HAP-1 (cell line): ENCODE results near the gene FOXK1.

Source experiments
- DNase-seq, 2 experiments: peaks; one replicate each; pipeline ENCODE4 v3.0.0-alpha.2; 2016 to 2020; ENCODE audit warnings: low spot score in 2 of 2
- H3K27me3 ChIP-seq: fragments of 250-450 bp; sonication (Bioruptor Pico); 2 replicates; pipeline ENCODE4 v1.5.1; 2020; ENCODE audit warnings: low read depth, mild to moderate bottlenecking, moderate library complexity
- H3K36me3 ChIP-seq: fragments of 250-450 bp; sonication (Bioruptor Pico); replicated peaks from 2 replicates; pipeline ENCODE4 v1.5.1; 2020; ENCODE audit warnings: mild to moderate bottlenecking
- H3K4me1 ChIP-seq: fragments of 250-450 bp; sonication (Bioruptor Pico); 2 replicates; pipeline ENCODE4 v1.5.1; 2020; ENCODE audit warnings: mild to moderate bottlenecking
- H3K4me3 ChIP-seq: fragments of 250-450 bp; sonication (Bioruptor Pico); 2 replicates; pipeline ENCODE4 v1.5.1; 2020; ENCODE audit warnings: mild to moderate bottlenecking, moderate library complexity
- H3K9me3 ChIP-seq: fragments of 250-450 bp; sonication (Bioruptor Pico); 2 replicates; pipeline ENCODE4 v1.5.1; 2020; ENCODE audit warnings: mild to moderate bottlenecking, moderate library complexity
- in situ Hi-C: fragments of 300-500 bp; cut with MboI; formaldehyde crosslinking; loops from 3 replicates; pipeline ENCODE4 v1.14.3; 2020; ENCODE audit warnings: low sequenced_read_pairs, inconsistent platforms, mixed read lengths

The FOXK1 gene

GRCh38 chr7:4742051-4742573, 60.0 kb downstream of the FOXK1 start:
- DNase-seq = no peak
- peaks cover 32% of the 10 kb centered on the region for H3K36me3 ChIP-seq
- no peaks in the 10 kb centered on the region for H3K27me3 ChIP-seq
- in situ Hi-C loops = no loop called here
- H3K9me3 ChIP-seq = no peaks in the 10 kb centered on the region
- H3K4me1 ChIP-seq = peaks cover 26% of the 10 kb centered on the region
- H3K4me3 ChIP-seq = no peak overlapping the region

- Histone ChIP-seq H3K9me3 (no peaks in the 10 kb centered on the region), H3K4me1 (peaks cover 26% of the 10 kb centered on the region), H3K36me3 (peaks cover 40% of the 10 kb centered on the region), H3K4me3 (no peak overlapping the region), H3K27me3 (no peaks in the 10 kb centered on the region)
- DNase-seq = no peak
- in situ Hi-C loops = no loop called here
Measured at GRCh38 chr7:4742852-4743251, 60.8 kb downstream of the FOXK1 start.

GRCh38 chr7:4744391-4745264, 62.5 kb downstream of the FOXK1 start:
- Histone ChIP-seq H3K9me3 (no peaks in the 10 kb centered on the region), H3K36me3 (peaks cover 49% of the 10 kb centered on the region), H3K4me3 (no peak overlapping the region), H3K27me3 (no peaks in the 10 kb centered on the region), H3K4me1 (peaks cover 26% of the 10 kb centered on the region)
- DNase-seq = peak; percentile 86 to 97
- in situ Hi-C loops = no loop called here

- no peak for DNase-seq
- Histone ChIP-seq H3K9me3 (no peaks in the 10 kb centered on the region), H3K4me3 (peak overlapping the region; percentile 6; the same call in 1 of the 2 replicates), H3K4me1 (peaks cover 26% of the 10 kb centered on the region), H3K27me3 (no peaks in the 10 kb centered on the region), H3K36me3 (peaks cover 50% of the 10 kb centered on the region)
- in situ Hi-C loops = no loop called here
Measured at GRCh38 chr7:4745265-4745919, 63.3 kb downstream of the FOXK1 start.

- Histone ChIP-seq H3K9me3 (no peaks in the 10 kb centered on the region), H3K27me3 (no peaks in the 10 kb centered on the region), H3K4me1 (peaks cover 26% of the 10 kb centered on the region), H3K36me3 (peaks cover 45% of the 10 kb centered on the region), H3K4me3 (no peak overlapping the region; the same call in 1 of the 2 replicates)
- DNase-seq = no peak
- in situ Hi-C loops = no loop called here
Measured at GRCh38 chr7:4745971-4746919, 64.2 kb downstream of the FOXK1 start.

- no peak for DNase-seq
- in situ Hi-C loops = no loop called here
- Histone ChIP-seq H3K4me3 (no peak overlapping the region), H3K27me3 (no peaks in the 10 kb centered on the region), H3K36me3 (peaks cover 39% of the 10 kb centered on the region), H3K4me1 (peaks cover 26% of the 10 kb centered on the region), H3K9me3 (no peaks in the 10 kb centered on the region)
Measured at GRCh38 chr7:4747013-4747412, 64.9 kb downstream of the FOXK1 start.

DNA sequence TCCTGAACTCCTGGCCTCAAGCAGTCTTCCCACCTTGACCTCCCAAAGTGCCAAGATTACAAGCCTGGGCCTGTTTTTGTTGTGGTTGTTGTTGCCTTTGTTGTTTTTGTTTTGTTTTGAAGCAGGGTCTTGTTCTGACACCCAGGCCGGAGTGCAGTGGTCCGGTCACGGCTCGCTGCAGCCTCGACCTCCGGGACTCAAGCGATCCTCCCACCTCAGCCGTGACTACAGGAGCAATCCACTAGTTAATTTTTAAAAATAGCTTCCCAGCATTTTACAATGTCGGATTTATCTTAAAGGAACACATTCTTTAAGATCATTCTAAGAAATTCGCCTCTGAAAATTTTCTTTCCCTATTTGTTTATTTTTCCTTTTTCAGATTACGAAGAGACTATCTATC, 65.7 kb downstream of the FOXK1 start:
- DNase-seq = no peak
- Histone ChIP-seq H3K4me3 (no peak overlapping the region), H3K9me3 (no peaks in the 10 kb centered on the region), H3K27me3 (no peaks in the 10 kb centered on the region), H3K4me1 (peaks cover 26% of the 10 kb centered on the region), H3K36me3 (peaks cover 37% of the 10 kb centered on the region)
- in situ Hi-C loops = no loop called here

DNA sequence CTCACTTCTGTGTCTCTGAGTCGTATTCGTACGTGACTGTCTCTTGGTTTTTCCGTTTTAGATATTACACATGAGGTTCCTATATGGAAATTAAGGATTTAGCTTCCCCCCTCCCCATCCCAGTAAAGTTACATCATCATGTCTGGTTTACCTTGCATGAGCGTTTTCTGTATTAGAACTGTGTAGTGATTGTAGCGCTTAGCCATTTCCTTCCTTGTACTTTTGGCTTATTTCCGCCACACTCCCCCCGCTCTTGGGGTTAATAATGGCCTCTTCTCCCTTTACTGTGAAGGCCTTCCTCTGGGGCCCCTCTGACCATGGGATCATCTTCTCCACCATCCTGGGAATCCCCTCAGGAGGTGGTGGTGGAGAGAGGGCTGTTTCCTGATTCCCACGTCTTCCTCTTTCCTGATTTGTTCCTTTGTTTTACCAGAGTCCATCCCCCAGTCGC, 66.2 kb downstream of the FOXK1 start:
- Histone ChIP-seq H3K4me3 (no peak overlapping the region), H3K4me1 (peaks cover 21% of the 10 kb centered on the region), H3K27me3 (no peaks in the 10 kb centered on the region), H3K9me3 (no peaks in the 10 kb centered on the region), H3K36me3 (peaks cover 36% of the 10 kb centered on the region)
- DNase-seq = no peak
- in situ Hi-C loops = no loop called here

DNA sequence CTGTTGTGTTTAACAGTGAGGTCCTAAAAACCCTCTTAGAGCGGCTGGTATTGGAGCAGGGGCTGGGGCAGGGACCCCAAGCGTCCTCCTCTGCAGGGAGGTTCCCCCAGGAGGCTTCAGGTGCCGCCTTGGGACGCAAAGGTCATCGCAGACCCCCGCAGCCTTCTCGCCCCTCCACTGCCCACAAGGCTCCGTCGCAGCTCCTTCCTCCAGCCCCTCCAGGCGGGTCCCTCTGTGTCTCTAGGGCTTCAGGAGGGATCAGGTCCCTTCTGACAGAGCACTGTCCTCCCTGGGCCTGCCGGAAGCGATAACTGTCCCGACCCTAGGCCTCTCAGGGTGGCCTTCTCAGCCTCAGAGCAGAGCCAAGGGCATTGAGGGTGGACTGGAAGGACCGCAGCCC, 67.3 kb downstream of the FOXK1 start:
- Histone ChIP-seq H3K9me3 (no peaks in the 10 kb centered on the region), H3K36me3 (peaks cover 39% of the 10 kb centered on the region)
- in situ Hi-C loops = no loop called here

DNA sequence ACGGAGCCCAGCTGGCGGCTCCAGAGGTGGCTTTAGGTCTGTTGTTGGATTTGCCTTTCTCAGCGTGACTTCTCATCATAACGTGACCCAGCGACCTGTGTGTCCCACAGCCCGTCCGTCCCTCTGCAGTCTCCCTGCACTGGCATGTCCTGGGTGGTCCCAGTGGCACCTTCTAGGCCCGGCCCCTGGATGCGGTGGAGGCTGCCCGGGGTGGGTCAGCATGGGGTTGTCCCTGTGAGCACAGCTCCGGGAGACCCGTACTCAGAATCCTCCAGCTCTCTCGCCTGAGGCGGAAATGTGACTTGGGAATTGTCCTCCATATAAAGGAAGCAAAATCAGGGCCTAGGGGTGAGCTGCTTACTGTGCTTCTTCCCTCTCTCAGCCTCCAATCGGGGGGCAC, 67.7 kb downstream of the FOXK1 start:
- Histone ChIP-seq H3K27me3 (no peaks in the 10 kb centered on the region), H3K36me3 (peaks cover 43% of the 10 kb centered on the region), H3K4me1 (peaks cover 9% of the 10 kb centered on the region), H3K4me3 (no peak overlapping the region), H3K9me3 (no peaks in the 10 kb centered on the region)
- DNase-seq = no peak
- in situ Hi-C loops = loop anchor here (5.0 to 25.0 kb wide), 2 partner anchors 67 to 137 kb away; partner anchors contain the start of gene FOXK1

More for the DNA sequence above, 67.3 kb downstream of the FOXK1 start:
- DNase-seq = no peak
- H3K27me3 ChIP-seq = no peaks in the 10 kb centered on the region
- H3K4me3 ChIP-seq = no peak overlapping the region
- peaks cover 13% of the 10 kb centered on the region for H3K4me1 ChIP-seq

DNA sequence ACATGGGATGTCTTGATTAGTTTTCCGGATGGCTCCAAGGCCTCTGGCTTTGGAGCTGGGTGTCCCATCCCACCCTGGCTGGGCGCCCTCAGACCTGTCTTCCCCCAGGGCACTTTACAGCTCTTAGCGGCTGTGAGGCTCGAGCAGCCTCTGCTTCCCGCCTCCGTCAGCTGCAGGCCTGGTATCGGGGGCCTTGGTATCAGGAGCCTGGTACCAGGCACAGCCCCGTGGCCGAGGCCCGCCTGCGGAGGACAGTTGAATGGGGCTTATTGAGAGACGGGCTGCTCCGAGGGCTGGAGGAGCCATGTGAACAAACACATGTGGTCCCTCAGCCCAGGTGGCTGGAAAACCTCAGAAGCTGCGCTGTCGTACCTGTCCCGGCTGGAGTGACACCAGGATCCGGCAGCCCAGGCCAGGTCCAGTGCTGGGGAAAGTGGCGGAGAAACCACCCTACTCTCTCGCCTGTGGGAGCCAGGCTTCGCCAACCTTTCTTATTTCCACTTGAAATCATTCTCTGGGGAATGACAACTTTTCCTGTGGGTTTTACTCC, 69.4 kb downstream of the FOXK1 start:
- peaks cover 49% of the 10 kb centered on the region for H3K36me3 ChIP-seq
- in situ Hi-C loops = loop anchor here (5.0 to 25.0 kb wide), 2 partner anchors 69 to 139 kb away; partner anchors contain the start of gene FOXK1
- DNase-seq = no peak

GRCh38 chr7:4753598-4754432, 71.7 kb downstream of the FOXK1 start:
- Histone ChIP-seq H3K4me3 (no peak overlapping the region), H3K4me1 (no peaks in the 10 kb centered on the region), H3K27me3 (no peaks in the 10 kb centered on the region), H3K9me3 (no peaks in the 10 kb centered on the region), H3K36me3 (peaks cover 42% of the 10 kb centered on the region)
- in situ Hi-C loops = loop anchor here (5.0 to 25.0 kb wide), 2 partner anchors 72 to 142 kb away; partner anchors contain the start of gene FOXK1
- DNase-seq = peak; percentile 42 to 89

More for the DNA sequence above, 69.4 kb downstream of the FOXK1 start:
- H3K4me3 ChIP-seq = no peak overlapping the region
- H3K9me3 ChIP-seq = no peaks in the 10 kb centered on the region
- H3K27me3 ChIP-seq = no peaks in the 10 kb centered on the region
- H3K4me1 ChIP-seq = no peaks in the 10 kb centered on the region
